ENCODE results near the gene PRPF19. TPM values are rescaled to one million over a fixed set of nuclear protein-coding genes. Genes with fewer than 3 reads are reported as not detected.

The PRPF19 gene
- 41.9 and 51.4 TPM in 2 replicates for total RNA-seq
- polyA plus RNA-seq (2012) = 56.3 TPM

DNA sequence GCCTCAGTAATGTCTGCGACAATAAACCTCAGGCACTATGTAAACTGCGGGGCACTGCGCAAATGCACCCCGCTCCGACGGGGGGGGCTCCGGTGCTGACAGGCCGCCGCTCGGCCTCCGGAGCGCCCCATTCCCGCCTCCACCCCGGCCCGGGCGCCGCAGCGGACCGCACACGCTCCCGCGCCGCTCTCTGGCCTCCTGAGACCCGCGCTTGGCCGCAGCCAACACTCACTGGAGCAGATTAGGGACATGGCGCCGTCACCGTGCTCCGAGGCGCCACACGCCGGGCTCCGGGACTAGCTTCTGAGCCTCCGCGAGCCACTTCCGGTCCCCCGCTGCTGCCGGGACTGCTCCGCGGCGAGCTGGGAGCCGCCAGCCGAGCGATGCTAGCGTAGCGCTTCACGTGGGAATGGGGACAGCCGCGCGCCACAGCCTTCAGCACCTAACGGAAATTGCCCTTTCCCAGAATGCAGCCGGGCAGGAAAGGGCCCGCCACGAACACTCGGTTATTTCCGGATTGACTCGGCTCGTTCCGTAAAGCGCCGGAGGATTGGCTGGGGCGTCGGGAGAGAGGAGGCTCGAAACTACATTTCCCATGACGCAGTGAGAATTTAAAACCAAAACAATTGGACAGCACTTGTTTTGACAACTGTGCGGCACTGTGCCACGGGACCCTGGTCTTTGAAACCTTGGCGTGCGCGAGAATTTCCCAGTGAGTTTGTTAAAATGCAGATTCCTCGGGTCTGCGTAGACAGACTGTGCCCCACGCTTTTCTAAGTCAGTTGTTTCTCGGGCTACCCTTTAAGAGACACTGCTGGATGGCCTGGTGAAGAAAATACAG lies at the start of gene PRPF19:
Gene PRPF19, minus strand, starts transcription at position 454 of the 841 bp plus-strand sequence. Its CDS starts 203 bp downstream, at position 251.
- peak; percentile 99 for DNase-seq (ENCODE audit: low read depth)

- no peak for DNase-seq (ENCODE audit: low read depth)
Measured at GRCh38 chr11:60955571-60955970, 49.2 kb upstream of the PRPF19 start.

GRCh38 chr11:60954421-60954820 lies 48.0 kb upstream of the PRPF19 start:
- DNase-seq (ENCODE audit: low read depth) = no peak

DNA sequence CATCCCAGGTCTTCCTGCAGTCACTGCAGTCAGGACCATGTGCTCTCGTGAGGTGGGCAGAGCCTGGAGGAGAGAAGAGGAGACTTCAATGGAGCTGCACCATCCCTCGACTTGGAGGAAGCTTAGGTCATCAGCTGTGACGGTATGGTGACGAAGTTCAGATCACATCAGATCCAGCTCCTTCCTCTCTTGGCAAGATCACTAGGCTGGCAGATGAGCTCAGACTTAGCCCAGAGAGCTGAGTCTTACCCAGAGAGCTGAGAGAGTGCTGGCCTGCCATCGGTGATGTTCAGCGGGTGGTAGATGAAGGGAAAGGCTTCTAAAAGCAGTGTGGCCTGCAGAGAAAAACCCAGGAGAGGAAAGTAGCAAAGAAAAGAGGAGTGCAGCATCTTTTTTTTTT lies 47.4 kb upstream of the PRPF19 start:
- no peak for DNase-seq (ENCODE audit: low read depth)

DNA sequence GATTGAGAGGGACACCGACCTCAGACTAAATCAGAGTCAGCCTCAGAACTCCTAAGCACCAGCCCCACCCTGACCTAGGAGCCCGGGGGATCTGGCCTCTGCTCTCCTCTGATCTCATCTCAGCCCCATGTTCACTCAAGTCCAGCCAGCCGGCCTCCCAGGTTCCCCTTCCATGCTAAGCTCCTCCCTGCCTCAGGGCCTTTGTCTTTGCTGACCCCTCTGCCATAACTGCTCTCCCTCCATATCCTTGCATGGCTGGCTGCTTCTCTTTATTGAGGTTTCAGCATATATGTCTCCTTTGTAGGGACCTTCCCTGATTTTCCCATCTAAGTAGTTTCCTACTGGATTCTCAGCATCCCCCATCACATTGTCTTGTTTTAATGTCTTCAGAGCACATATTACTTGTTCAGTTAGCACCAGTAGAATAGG lies 46.4 kb upstream of the PRPF19 start:
- no peak for DNase-seq (ENCODE audit: low read depth)

- DNase-seq (ENCODE audit: low read depth) = peak; percentile 51
Measured at GRCh38 chr11:60951904-60952741, 45.7 kb upstream of the PRPF19 start, which contains the start of gene SLC15A3. Gene SLC15A3, minus strand, starts transcription at chr11:60952176. Its CDS starts 625 bp downstream, at chr11:60951551.

DNA sequence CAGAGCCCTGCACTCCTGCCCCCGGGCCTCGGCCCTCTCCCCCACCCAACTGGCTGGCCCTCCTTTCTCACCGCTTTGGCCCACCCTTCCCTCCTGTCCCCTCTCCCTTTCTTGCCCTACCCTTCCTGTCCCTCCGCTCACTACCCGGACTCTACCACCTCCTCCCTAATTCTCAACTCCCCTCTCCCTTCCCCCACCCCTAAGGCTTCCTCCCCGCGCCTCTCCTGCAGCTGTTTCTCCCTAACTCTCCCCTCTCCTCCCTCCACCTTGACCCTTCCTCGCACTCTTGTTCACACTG lies 45.2 kb upstream of the PRPF19 start:
- DNase-seq (ENCODE audit: low read depth) = peak; percentile 18

DNA sequence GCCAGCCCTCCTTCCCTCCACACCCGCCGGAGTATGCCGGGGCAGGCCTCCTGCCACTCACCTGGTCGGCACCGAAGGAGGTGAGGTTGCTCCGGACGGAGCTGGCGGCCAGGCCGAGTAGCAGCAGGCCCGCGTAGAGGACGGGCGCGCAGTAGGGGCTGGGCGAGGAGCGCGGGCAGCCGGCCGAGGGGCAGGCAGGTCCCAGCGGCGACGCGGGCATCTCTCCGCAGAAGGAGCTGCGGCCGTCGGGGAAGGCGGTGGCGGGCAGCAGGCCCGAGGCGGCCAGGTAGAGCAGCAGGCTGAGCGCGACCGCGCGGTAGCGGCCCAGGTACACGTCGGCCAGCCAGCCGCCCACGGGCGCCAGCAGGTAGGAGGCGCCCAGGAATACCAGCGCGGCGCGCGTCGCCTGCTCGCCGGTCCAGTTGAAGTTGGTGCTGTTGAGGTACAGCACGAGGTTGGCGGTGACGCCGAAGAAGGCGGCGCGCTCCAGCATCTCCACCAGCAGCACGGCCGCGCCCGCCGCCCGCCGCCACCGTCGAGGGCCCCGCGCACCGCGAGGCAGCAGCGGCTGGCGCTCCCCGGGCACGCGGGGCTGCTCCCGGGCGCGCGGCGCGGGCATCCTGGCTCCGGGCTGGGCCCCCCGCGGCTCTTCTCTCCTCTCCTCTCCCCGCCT lies 44.7 kb upstream of the PRPF19 start:
- no peak for DNase-seq (ENCODE audit: low read depth)

DNA sequence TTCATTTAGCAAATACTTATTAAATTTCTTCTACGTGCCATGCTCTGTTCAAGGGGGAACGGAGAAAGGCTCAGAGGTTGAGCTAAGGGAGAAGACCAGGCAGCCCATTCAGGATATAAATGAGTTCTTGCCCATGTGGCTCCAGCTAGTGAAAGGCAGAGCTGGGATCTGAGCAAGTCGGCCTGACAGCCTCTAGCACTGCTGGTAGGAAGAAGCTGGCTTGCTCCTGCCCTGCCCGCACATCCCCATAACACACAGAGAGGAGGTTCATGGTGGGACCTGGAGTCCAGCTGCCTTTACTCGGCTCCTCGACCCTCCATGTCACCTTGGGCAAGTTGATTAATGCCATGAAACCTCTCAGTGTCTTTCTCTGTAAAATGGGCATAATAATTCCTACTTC lies 43.6 kb upstream of the PRPF19 start:
- no peak for DNase-seq (ENCODE audit: low read depth)

- peak; percentile 30 for DNase-seq (ENCODE audit: low read depth)
Measured at GRCh38 chr11:60948250-60948649, 41.9 kb upstream of the PRPF19 start.

GRCh38 chr11:60947700-60948099 lies 41.3 kb upstream of the PRPF19 start:
- DNase-seq (ENCODE audit: low read depth) = peak; percentile 32

DNA sequence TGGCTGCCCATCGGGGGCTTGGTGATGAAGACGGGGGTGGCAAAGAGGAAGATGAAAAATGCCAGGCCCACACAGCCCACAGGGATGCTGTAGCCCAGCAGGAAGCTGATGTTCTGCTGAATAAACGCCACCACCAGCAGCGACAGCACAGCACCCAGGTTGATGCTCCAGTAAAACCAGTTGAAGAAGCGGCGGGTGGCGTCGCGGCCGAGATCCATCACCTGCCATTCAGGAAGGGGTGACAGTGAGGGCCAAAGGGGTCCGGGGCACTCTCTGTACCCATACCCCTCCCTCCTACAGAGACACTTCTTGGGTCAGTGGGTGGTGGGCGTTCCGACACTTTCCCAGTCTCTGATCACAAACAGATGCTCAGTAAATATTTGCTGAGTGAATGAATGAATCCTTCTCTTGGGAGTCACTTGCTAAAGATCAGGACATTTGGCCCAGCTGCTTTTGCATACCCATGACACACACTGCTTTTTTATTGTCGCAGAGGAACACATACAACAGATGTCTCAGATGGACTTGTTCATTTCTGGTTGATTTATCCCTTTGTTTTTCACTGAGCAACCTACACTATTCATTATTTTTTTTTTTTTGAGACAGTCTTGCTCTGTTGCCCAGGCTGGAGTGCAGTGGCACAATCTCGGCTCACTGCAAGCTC lies 40.3 kb upstream of the PRPF19 start:
- peak; percentile 39 for DNase-seq (ENCODE audit: low read depth)

DNA sequence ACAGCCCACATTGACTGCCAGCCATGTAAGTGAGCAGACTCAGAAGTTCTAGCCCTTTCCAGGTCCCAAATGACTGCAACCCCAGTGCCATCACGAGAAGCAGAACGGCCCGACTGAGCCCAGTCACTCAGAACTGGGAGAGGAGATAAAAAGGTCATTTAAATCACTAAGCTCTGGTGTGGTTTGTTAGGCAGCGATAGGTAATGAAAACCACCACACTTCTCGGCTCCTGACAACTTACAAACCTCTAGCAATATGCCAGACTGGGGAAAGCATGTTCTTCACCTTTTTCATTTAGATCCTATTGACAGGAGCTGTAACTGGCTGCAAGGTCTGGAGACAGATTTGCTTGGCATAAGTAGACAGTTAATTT lies 38.9 kb upstream of the PRPF19 start:
- DNase-seq (ENCODE audit: low read depth) = no peak

DNA sequence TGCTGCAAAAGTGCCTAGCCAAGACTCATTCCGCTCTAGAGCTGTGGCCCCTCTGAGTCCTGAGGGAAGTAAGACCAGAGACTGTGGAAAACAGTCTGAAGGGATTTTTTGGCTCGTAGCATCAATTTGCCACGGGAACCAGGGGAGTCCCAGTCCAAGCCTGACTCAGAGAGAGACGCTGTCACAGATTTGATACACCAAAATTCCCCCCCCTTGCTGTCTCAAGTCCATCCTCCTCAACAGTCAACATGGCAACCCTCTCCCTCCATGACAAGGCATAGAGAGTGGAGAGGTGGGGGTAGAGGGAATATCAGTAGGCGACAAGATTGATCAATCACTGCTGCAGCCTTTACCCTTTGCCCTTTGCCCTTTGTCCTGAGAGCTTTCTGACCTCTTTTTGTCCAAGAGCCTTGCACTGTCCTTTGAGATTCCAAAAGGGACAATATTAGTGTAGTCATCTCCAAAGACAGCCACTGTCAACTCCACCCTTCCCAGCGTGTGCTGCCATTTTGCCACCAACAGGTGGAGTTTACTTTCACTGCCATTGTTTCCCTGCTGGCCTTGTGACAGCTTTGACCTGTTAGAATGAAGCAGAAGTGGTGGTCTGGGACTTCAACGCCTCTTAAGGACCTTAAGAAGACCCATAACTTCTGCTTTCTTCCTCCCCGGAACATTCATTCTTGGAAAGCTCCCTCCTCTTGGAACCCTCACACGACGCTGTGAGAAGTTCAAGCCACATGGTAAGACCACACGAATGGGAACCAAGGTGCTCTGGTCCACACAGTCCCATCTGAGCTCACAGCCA lies 38.3 kb upstream of the PRPF19 start:
- no peak for DNase-seq (ENCODE audit: low read depth)

- DNase-seq (ENCODE audit: low read depth) = no peak
Measured at GRCh38 chr11:60942970-60943565, 36.7 kb upstream of the PRPF19 start.

GRCh38 chr11:60942219-60942618 lies 35.8 kb upstream of the PRPF19 start:
- DNase-seq (ENCODE audit: low read depth) = no peak

DNA sequence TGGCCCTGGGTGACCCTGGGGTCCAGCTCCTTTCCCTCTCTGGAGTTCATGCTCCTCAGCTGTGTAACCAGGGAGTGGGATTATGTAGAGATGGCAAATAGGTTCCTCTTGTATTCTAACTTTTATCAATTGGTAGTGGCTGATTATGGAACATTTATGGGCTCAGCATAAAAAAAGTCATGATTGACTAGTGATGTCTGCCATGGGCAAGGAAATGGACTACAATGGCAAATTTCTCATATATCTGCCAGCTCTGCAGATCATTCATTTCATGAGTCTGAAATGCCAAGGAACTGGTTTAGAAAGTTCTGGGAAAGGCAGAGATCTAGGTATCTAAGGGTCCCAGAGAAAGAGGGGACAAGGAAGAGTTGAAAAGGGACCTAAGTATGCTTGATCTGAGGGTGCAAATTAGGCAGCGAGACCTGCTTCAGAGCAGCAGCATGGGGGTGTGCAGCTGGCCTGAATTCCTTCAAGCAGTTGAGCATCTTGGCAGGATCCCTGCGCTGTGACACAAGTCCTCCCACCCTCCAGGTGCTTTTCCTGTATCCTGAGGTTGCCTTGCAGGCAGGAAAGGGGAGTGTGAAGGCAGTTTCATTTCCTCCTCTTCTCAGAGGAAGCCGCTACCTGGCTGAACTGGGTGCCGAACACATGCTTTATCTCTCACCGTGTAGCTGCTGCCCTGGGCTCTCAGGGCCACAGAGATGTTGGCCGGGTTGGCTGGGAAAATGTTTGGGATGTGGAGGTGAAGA lies 35.2 kb upstream of the PRPF19 start:
- no peak for DNase-seq (ENCODE audit: low read depth)

DNA sequence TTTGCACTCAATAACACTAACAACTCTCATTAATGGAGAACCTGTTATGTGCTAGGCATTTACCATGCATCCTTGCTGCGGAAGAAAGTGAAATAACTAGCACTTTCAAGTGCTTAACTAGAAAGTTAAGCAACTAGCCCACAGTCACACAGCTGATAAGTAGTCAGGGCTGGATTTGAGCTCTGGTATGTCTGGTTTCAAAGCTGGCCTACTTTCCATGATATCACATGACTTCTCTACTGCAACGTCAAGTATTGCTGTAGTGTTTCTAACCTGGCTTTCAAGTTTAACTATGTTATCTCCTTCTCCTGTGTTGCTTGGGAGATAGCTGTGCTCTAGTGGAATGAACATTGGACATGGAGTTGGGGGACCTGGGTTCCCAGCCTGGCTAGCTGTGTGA lies 33.5 kb upstream of the PRPF19 start:
- no peak for DNase-seq (ENCODE audit: low read depth)

DNA sequence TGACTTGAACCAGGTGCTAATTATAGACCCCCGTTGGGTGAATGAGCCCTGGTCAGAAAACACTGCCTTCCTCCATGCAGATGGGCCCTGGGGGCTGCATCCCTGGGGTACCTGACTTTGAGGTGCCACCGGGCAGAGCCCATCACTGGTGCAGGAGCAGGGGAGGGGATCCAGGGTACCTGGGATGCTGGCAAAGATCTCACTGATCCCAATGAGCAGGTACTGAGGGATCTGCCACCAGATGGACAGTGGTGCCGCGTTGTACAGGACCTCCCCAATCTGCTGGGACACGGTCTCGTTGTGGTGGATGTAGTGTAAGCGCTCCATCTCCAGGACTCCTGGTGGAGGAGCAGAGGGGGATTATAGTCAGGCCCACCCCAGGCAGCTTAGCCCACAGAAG lies 32.9 kb upstream of the PRPF19 start:
- no peak for DNase-seq (ENCODE audit: low read depth)
